H54 (cell line): ENCODE data around the gene ARHGAP32.
"Not testable (repeated sequence)": the region's sequence is repeated elsewhere in the genome, so short reads cannot be mapped to it uniquely, and the experiment has no call there.

Experiments
- DNase-seq: peaks from one replicate; pipeline ENCODE4 v3.0.0; 2011; ENCODE audit warnings: low spot score, mixed read lengths; ENCODE audit not compliant: insufficient read length
- FAIRE-seq: peaks from 3 replicates; lab custom pipeline; 2011; peaks lifted over from hg19 to GRCh38; lab: Jason Lieb, UNC
- POLR2A ChIP-seq: IDR thresholded peaks from 2 replicates; pipeline ENCODE4 v1.6.1; 2011; ENCODE audit warnings: low read depth, mild to moderate bottlenecking, low read length

ARHGAP32 gene

GRCh38 chr11:129013737-129014475 is 178.2 kb downstream of the ARHGAP32 start:
- TF ChIP-seq POLR2A, result no peak
- DNase-seq, result no peak
- no peak for FAIRE-seq

DNA sequence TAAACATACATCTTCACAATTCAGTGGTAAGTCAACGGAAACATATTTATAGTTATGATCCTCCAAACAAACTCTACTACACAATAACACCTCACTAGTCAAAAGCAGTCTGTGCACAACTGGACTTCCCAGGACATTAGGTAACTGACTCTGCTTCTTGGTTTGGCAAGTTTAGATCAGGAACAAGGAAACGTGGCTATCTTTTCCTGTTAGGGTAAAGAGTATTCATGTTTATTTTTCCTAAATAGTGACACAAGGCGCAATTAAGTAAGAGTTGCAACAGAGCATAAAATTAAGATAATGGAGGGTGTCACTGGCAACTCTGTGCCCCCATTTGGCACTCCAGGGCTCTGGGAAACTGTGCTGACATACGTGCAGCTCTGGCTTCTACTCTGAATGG is 179.2 kb downstream of the ARHGAP32 start:
- DNase-seq, result no peak
- no peak for TF ChIP-seq POLR2A
- no peak for FAIRE-seq

GRCh38 chr11:129006161-129006560 is 186.0 kb downstream of the ARHGAP32 start:
- FAIRE-seq (no peak), DNase-seq (no peak)
- TF ChIP-seq POLR2A, result no peak

DNA sequence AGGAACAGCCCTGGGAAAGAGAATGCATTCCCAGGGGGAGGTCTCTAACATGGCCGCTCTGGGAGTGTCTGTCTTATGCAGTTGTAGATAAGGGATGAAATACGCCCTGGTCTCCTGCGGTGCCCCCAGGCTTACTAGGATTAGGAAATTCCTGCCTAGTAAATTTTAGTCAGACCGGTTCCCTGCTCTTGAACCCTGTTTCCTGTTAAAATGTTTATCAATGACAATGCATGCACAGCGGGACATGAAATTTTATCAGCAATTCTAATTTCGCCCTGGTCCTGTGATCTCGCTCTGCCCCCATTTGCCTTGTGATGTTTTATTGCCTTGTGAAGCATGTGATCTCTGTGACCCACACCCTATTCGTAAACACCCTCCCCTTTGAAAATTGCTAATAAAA is 193.0 kb downstream of the ARHGAP32 start:
- not testable (repeated sequence) for FAIRE-seq

GRCh38 chr11:128988242-128988970 is 203.7 kb downstream of the ARHGAP32 start:
- DNase-seq (no peak), FAIRE-seq (no peak)
- no peak for TF ChIP-seq POLR2A

More for the DNA sequence above, 193.0 kb downstream of the ARHGAP32 start:
- DNase-seq, result not testable (repeated sequence)

DNA sequence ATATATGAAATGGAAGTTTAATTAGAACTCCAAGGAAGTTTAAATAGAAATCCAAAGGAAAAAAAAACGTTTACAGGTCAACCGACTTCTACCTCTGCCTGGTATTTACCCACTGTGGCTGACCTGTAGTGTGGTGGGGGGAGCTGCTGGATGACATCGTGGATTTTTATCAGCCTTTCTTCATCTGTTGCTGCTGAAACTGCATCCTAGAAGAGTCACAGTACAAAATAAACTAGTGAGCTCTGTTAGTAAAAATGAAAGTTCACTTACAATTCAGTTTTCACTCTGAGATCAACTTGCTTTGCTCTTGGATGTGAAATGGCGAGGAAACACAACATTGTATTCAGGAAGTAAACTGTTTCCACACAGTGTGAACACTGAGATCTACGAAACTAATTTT is 206.2 kb downstream of the ARHGAP32 start:
- TF ChIP-seq POLR2A, result no peak
- DNase-seq, result no peak
- FAIRE-seq, result no peak

DNA sequence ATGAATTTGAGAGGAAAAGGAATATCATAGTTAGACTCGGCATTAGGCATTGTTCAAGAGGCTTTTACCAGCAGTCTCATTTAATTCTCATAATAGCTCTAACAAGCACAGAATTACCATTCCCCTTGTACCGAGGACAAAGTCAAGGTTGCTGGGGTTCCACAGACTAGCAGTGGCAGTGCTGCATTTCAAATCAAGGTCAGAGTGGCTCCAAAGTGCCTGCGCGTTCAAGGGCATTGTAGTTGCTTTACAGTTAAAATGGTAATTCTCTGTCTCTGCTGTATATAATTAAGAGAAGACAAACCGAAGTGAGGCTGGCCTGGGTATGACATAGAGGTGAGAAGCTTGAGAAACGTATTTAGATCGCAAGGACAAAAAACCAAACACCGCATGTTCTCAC is 209.1 kb downstream of the ARHGAP32 start:
- FAIRE-seq (no peak), DNase-seq (no peak)
- no peak for TF ChIP-seq POLR2A

- DNase-seq, result no peak
- no peak for FAIRE-seq
- TF ChIP-seq POLR2A, result no peak
Observed at GRCh38 chr11:128981254-128981653, 210.9 kb downstream of the ARHGAP32 start.

DNA sequence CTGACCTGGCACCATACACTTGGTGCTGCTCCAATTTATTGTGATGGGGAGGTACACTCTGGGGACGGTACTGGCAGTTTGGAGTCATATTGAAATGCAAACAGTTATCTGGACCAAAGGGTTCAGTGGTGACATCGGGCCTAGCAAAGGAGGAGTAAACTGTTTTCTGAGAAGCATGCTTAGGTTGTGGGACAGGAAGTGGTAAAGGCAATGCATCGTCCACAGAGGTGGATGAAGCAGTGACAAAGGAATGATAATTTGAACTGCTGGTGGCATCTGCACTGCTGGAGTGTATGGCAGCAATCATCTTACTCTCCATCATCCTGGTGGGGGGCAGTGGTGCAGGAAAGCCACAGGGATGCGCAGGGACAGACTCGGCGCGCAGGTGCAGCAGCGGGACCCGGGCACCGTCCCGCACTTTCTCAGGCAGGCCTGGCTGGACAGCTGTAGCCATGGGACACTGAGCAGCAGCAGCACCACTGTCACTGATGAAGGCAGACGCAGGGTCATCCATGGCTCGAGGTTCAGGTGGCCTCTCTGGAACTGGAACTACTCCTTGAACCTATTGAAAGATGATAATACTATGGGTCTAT is 221.4 kb downstream of the ARHGAP32 start:
- FAIRE-seq (no peak), DNase-seq (no peak)
- TF ChIP-seq POLR2A, result no peak

- TF ChIP-seq POLR2A, result no peak
- no peak for FAIRE-seq
Observed at GRCh38 chr11:128968916-128969315, 223.2 kb downstream of the ARHGAP32 start.

GRCh38 chr11:128967578-128967977 is 224.5 kb downstream of the ARHGAP32 start:
- no peak for FAIRE-seq
- no peak for DNase-seq
- TF ChIP-seq POLR2A, result no peak

More at GRCh38 chr11:128968916-128969315, 223.2 kb downstream of the ARHGAP32 start:
- no peak for DNase-seq

DNA sequence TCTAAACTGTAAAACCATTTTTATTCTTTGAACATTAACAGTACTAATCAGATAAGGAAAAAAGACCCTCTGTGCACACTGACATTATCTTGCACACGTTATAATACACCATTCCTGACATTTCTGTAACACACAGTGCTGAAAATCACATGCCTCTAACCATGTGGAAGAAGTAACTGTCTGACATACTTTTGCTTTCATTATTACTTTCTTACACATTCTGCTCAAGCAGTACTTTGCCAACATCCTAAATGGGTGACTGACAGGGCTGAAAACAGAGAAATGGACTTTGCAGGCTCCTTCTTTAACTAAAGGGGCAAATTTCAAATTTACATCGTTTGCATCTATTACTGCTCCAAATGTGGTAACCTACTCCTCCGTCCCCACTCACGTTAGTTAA is 226.6 kb downstream of the ARHGAP32 start:
- no peak for FAIRE-seq
- no peak for TF ChIP-seq POLR2A

DNA sequence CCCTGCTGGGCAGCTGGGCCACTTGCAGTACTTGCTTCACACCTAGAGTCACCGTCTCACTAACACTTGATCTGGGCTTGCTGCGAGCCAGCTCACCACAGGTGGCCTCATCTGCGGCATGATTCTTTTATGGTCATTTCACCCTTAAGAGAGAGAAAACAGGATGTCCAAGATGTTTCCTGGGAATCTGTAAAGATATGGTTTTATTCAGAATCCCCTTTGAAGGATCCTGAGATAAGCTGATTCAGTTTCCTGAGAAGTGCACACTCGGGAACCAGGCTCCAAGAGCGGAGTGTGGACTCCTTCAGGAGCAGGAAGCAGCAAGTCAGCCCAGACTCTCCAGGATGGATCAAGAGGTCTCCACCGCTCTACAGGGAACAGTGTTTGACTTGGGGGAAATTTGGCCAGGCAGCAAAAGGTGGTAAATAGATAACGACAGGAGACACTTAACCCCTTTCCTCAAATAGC is 227.6 kb downstream of the ARHGAP32 start:
- DNase-seq (no peak), FAIRE-seq (no peak)
- no peak for TF ChIP-seq POLR2A

More for the DNA sequence above, 226.6 kb downstream of the ARHGAP32 start:
- DNase-seq, result no peak

DNA sequence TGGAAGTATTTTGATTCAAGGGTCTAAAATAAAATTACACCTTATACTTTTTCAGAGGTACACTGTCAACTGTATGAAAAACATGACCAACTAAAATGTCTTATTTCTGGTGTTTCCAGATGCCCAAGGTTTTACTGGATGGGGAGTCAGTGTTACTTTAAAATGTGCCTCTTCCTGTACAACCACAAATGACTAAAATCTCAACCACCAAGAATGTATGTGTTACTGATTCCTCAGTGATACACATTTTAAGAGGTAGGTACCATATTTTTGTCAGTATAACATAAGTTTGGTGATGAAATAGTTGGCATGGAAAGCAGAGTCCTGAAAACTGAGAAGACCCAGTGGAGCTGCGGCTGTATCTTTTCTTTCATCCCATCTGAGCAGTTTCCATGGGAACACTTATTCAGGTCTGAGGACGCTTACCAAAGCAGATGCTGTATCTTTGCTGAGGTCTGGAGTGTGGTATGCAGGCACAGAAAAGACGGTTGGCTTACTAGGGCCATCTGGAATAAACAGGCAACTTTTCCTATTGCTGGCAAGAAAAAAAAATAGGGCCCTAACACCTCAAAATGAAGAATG is 228.3 kb downstream of the ARHGAP32 start:
- no peak for TF ChIP-seq POLR2A
- DNase-seq (no peak), FAIRE-seq (no peak)
